GM12878 (cell line): ENCODE measurements around the gene LRSAM1. TPM values are rescaled to one million over a fixed set of nuclear protein-coding genes. Genes with fewer than 3 reads are reported as not detected.
"Not testable (repeated sequence)": the region's sequence is repeated elsewhere in the genome, so short reads cannot be mapped to it uniquely, and the experiment has no call there.

Experiments
- ATAC-seq: fragments of 200-7000 bp; cut with Tn5 transposase; 3 replicates; pipeline ENCODE4 v1.9.1; 2020; ENCODE audit warnings: mild to moderate bottlenecking, moderate library complexity
- BruUV-seq: library from RNA; stranded (reverse); fragments of 400-500 nt; replicated peaks from 2 replicates; lab custom pipeline; 2021; lab: Mats Ljungman, UMichigan
- CTCF ChIA-PET: fragments of 300-600 bp; sonication (Branson Sonifier 250); formaldehyde crosslinking; extraction: SDS; loops from one replicate; lab custom pipeline; 2021; ENCODE audit warnings: inconsistent platforms; lab: Yijun Ruan, JAX
- POLR2A ChIA-PET: fragments of 350-600 bp; formaldehyde crosslinking; extraction: SDS; loops from one replicate; lab custom pipeline; 2021; ENCODE audit warnings: inconsistent platforms; lab: Charles Lee
- RAD21 ChIA-PET: fragments of 300-600 bp; sonication (Branson Sonifier 250); formaldehyde crosslinking; loops from one replicate; lab custom pipeline; 2023; ENCODE audit warnings: antibody characterized with exemption; ENCODE audit not compliant: unreplicated experiment; lab: Charles Lee
- SMC1A ChIA-PET: fragments of 300-600 bp; sonication (Branson Sonifier 250); formaldehyde crosslinking; loops from one replicate; lab custom pipeline; 2023; ENCODE audit not compliant: unreplicated experiment, uncharacterized antibody; lab: Charles Lee
- DNase-seq: peaks from one replicate; pipeline ENCODE4 v3.0.0-alpha.2; 2011; ENCODE audit warnings: low read depth, low spot score
- FAIRE-seq: peaks from 3 replicates; lab custom pipeline; 2011; peaks lifted over from hg19 to GRCh38; lab: Jason Lieb, UNC
- H2AFZ ChIP-seq: 2 replicates; pipeline ENCODE4 v1.6.0; 2011; ENCODE audit warnings: low read depth, low read length, control low read depth; ENCODE audit not compliant: control insufficient read depth
- H3K27ac ChIP-seq: 2 replicates; pipeline ENCODE4 v1.5.1; 2011; ENCODE audit warnings: control low read depth; ENCODE audit not compliant: control insufficient read depth, insufficient read depth
- H3K27me3 ChIP-seq, 2 experiments: replicated peaks in 1 of 2; 2 replicates each; pipeline versions ENCODE4 v1.6.0 to v1.6.1; 2011; ENCODE audit warnings: low read length in 1 of 2; ENCODE audit not compliant: control insufficient read depth in 2 of 2, insufficient read depth in 2 of 2
- H3K36me3 ChIP-seq, 2 experiments: 2 replicates each; pipeline ENCODE4 v1.5.1; 2011; ENCODE audit warnings: low read length in 1 of 2; ENCODE audit not compliant: control insufficient read depth in 2 of 2, insufficient read depth in 2 of 2
- H3K4me1 ChIP-seq: 2 replicates; pipeline ENCODE4 v1.6.1; 2011; ENCODE audit warnings: mild to moderate bottlenecking, low read length, moderate library complexity, mixed read lengths; ENCODE audit not compliant: control insufficient read depth, insufficient read depth
- H3K4me2 ChIP-seq: 2 replicates; pipeline ENCODE4 v1.6.0; 2011; ENCODE audit warnings: control low read depth; ENCODE audit not compliant: control insufficient read depth, insufficient read depth
- H3K4me3 ChIP-seq: fragments of 200-600 bp; sonication (generic); 2 replicates; pipeline ENCODE4 v1.5.1; 2016
- H3K79me2 ChIP-seq: 2 replicates; pipeline ENCODE4 v1.6.0; 2011; ENCODE audit warnings: low read length; ENCODE audit not compliant: control insufficient read depth, insufficient read depth
- H3K9ac ChIP-seq: 2 replicates; pipeline ENCODE4 v1.8.0; 2011; ENCODE audit warnings: low read length, control low read depth, mixed read lengths; ENCODE audit not compliant: control insufficient read depth, insufficient read depth
- H3K9me3 ChIP-seq: replicated peaks from 3 replicates; pipeline ENCODE4 v1.5.1; 2011; ENCODE audit warnings: mild to moderate bottlenecking, low read length; ENCODE audit not compliant: control insufficient read depth, insufficient read depth
- H4K20me1 ChIP-seq: 2 replicates; pipeline ENCODE4 v1.6.0; 2011; ENCODE audit not compliant: control insufficient read depth, insufficient read depth
- PAX8 ChIP-seq: fragments of 450-650 bp; IDR thresholded peaks from 2 replicates; pipeline ENCODE4 v1.6.1; 2017; ENCODE audit warnings: mild to moderate bottlenecking, moderate library complexity
- WGBS: methylation state at CpG from one replicate; pipeline ENCODE4 v1.1.6; 2016; ENCODE audit warnings: low lambda C conversion rate; ENCODE audit not compliant: insufficient replicate concordance, insufficient coverage; ENCODE audit errors: missing lambda C conversion rate; 5-methylcytosine and 5-hydroxymethylcytosine counted together
- in situ Hi-C: fragments of 300-500 bp; cut with MboI; formaldehyde crosslinking; loops from 9 replicates; pipeline ENCODE4 v1.14.3; 2018; ENCODE audit warnings: mixed read lengths
- intact Hi-C: fragments of 100-400 bp; cut with micrococcal nuclease; formaldehyde crosslinking; loops from one replicate; pipeline ENCODE4 v1.14.2; 2022; ENCODE audit not compliant: unreplicated experiment
- polyA plus RNA-seq, 11 experiments: library from polyadenylated mRNA; depleted of rRNA in 4 of 11; unstranded in 6 of 11; stranded (reverse) in 5 of 11; fragments of >200 nt; fragmentation: Nextera tagmentation in 4 of 11; fragmentation: Illumina TruSeq in 1 of 11; extraction: Ambion mirVana in 4 of 11; extraction: Trizol in 1 of 11; gene quantifications; 1 replicate in 1 of 11; 2 replicates in 10 of 11; pipeline versions ENCODE4 v1.2.1 to v1.2.3, GENCODE V29; 2011 to 2016; ENCODE audit warnings: inconsistent platforms in 2 of 11, missing spikeins in 2 of 11, low read depth in 1 of 11
- total RNA-seq, 4 experiments: library from RNA; depleted of rRNA in 3 of 4; stranded (reverse); fragments of >200 nt in 3 of 4; fragmentation: Illumina TruSeq in 1 of 4; extraction: Trizol in 1 of 4; gene quantifications; 2 replicates each; pipeline versions ENCODE4 v1.2.1 to v1.2.3, GENCODE V29; 2013 to 2021
- TF ChIP-seq, protein P1 (sequence below): fragments of 450-650 bp; IDR thresholded peaks from 2 replicates; pipeline ENCODE4 v1.6.1; 2017; ENCODE audit warnings: mild to moderate bottlenecking, moderate library complexity

LRSAM1 gene
- total and polyA plus RNA-seq, 10 of the 15 experiments (the other 5 are each of a cell fraction or from before 2014, with no cell fraction given), result 0.14 to 23.4 (median 11.7) TPM

DNA sequence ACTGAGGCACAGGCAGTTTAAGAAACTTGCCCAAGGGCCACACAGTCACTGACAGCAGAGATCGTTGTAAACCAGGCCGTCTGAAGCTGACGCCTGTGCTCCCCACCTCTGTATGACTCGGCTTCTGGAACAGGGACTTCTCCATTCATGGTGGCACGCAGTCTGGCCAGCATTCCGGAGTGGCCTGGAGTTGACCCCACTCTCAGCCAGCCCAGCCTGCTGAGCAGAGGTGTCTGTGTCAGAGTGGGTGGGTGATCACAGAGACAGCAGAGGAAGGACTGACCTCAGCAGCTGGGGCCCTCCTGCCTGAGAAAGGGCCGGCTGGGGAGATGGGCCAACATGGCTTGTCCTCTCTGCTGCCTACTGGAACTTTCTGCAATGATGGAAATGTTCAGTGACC, 12.6 kb downstream of the LRSAM1 start:
- Histone ChIP-seq H3K27me3 (no peaks in the 10 kb centered on the region), H3K36me3 (peaks cover 3 to 17% of the 10 kb centered on the region in 2 experiments), H2AFZ (no peak overlapping the region), H3K9ac (no peak overlapping the region), H3K27ac (no peak overlapping the region), H3K4me3 (no peak overlapping the region), H3K4me1 (no peaks in the 10 kb centered on the region), H3K9me3 (no peaks in the 10 kb centered on the region), H3K79me2 (no peaks in the 10 kb centered on the region), H4K20me1 (no peaks in the 10 kb centered on the region), H3K4me2 (no peak overlapping the region)
- CTCF ChIA-PET, result interaction anchor here (1.1 kb wide), 1 partner anchor 8 kb away, joined by 4 read pairs; no protein-coding TSS in a partner anchor
- SMC1A ChIA-PET, result no interaction called here
- BruUV-seq, result no TSS peak
- WGBS, result 98% methylated on average over 7 of the region's 7 CpGs
- in situ Hi-C loops, result no loop called here
- TF ChIP-seq, protein P1, sequence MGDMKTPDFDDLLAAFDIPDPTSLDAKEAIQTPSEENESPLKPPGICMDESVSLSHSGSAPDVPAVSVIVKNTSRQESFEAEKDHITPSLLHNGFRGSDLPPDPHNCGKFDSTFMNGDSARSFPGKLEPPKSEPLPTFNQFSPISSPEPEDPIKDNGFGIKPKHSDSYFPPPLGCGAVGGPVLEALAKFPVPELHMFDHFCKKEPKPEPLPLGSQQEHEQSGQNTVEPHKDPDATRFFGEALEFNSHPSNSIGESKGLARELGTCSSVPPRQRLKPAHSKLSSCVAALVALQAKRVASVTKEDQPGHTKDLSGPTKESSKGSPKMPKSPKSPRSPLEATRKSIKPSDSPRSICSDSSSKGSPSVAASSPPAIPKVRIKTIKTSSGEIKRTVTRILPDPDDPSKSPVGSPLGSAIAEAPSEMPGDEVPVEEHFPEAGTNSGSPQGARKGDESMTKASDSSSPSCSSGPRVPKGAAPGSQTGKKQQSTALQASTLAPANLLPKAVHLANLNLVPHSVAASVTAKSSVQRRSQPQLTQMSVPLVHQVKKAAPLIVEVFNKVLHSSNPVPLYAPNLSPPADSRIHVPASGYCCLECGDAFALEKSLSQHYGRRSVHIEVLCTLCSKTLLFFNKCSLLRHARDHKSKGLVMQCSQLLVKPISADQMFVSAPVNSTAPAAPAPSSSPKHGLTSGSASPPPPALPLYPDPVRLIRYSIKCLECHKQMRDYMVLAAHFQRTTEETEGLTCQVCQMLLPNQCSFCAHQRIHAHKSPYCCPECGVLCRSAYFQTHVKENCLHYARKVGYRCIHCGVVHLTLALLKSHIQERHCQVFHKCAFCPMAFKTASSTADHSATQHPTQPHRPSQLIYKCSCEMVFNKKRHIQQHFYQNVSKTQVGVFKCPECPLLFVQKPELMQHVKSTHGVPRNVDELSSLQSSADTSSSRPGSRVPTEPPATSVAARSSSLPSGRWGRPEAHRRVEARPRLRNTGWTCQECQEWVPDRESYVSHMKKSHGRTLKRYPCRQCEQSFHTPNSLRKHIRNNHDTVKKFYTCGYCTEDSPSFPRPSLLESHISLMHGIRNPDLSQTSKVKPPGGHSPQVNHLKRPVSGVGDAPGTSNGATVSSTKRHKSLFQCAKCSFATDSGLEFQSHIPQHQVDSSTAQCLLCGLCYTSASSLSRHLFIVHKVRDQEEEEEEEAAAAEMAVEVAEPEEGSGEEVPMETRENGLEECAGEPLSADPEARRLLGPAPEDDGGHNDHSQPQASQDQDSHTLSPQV, result no peak
- TF ChIP-seq PAX8, result no peak
- intact Hi-C loops, result no loop called here
- POLR2A ChIA-PET, result interaction anchor here (0.6 kb wide), 1 partner anchor 615 kb away, joined by 4 read pairs; no protein-coding TSS in a partner anchor
- DNase-seq (no peak), ATAC-seq (no peak), FAIRE-seq (no peak)
- RAD21 ChIA-PET, result no interaction called here

- in situ Hi-C loops, H3K27me3 ChIP-seq, CTCF ChIA-PET, intact Hi-C loops, H3K4me2 ChIP-seq, RAD21 ChIA-PET, SMC1A ChIA-PET, FAIRE-seq, H3K27ac ChIP-seq, DNase-seq, BruUV-seq, H4K20me1 ChIP-seq, POLR2A ChIA-PET, H2AFZ ChIP-seq, H3K9me3 ChIP-seq, ATAC-seq, H3K4me1 ChIP-seq, H3K9ac ChIP-seq, H3K4me3 ChIP-seq, H3K79me2 ChIP-seq: not testable (repeated sequence)
- H3K36me3 ChIP-seq, result peaks cover 3 to 15% of the 10 kb centered on the region in 2 experiments
- 98% methylated on average over 5 of the region's 5 CpGs for WGBS
Observed at GRCh38 chr9:127466407-127466917, 15.2 kb downstream of the LRSAM1 start.
